DOHH2 (cell line): ENCODE data around the gene SELENOS.

ENCODE experiments used
- EZH2phosphoT487 ChIP-seq: fragments of 200-600 bp; sonication (generic); IDR thresholded peaks from 2 replicates; pipeline ENCODE4 v1.6.1; 2017; ENCODE audit warnings: borderline replicate concordance, mild to moderate bottlenecking, antibody characterized with exemption, low read length, moderate library complexity, mixed read lengths
- TF ChIP-seq, protein P1 (sequence below): fragments of 200-600 bp; sonication (generic); IDR thresholded peaks from one replicate; pipeline ENCODE4 v1.5.1; 2014; ENCODE audit warnings: antibody characterized with exemption, mild to moderate bottlenecking, low read depth, low read length; ENCODE audit not compliant: poor library complexity, severe bottlenecking

DNA sequence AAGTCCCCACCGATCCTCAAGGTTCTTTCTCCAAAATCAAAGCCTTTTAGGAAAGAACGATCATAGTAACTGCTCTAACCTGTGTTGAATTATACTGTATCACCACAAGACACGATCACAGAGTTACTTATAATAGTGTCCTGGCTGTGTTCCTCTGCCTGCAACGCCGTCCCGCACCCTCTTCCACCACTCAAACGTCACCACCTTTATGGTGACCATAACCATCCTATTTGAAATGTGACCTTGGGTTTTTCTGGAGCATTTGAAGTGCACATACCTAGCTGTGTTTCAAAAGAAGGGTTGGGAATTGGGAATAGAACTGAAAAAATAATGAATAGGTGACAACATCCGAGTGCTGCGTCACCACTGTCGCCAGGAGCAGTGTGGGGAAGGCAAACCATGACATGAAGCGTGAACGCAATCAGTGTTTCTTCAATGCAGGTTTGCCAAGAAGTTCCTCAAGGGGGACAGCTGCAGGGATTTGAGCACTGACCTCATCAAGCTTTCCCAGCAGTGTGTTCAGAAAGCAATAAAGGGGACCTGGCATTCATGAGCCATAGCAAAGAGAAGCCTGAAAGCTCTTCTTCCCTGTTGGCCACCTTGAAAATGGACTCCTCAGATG lies 769 bp upstream of the SELENOS start:
- TF ChIP-seq, protein P1, sequence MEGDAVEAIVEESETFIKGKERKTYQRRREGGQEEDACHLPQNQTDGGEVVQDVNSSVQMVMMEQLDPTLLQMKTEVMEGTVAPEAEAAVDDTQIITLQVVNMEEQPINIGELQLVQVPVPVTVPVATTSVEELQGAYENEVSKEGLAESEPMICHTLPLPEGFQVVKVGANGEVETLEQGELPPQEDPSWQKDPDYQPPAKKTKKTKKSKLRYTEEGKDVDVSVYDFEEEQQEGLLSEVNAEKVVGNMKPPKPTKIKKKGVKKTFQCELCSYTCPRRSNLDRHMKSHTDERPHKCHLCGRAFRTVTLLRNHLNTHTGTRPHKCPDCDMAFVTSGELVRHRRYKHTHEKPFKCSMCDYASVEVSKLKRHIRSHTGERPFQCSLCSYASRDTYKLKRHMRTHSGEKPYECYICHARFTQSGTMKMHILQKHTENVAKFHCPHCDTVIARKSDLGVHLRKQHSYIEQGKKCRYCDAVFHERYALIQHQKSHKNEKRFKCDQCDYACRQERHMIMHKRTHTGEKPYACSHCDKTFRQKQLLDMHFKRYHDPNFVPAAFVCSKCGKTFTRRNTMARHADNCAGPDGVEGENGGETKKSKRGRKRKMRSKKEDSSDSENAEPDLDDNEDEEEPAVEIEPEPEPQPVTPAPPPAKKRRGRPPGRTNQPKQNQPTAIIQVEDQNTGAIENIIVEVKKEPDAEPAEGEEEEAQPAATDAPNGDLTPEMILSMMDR: no peak
- TF ChIP-seq EZH2phosphoT487: no peak
